HG03060 (cell line): ENCODE results near the gene STX4.

Source experiments
- ATAC-seq: cut with Tn5 transposase; IDR thresholded peaks from one replicate; pipeline ENCODE4 v1.9.1; 2021; ENCODE audit warnings: low read depth, moderate number of reproducible peaks; ENCODE audit not compliant: unreplicated experiment

Gene STX4, protein sequence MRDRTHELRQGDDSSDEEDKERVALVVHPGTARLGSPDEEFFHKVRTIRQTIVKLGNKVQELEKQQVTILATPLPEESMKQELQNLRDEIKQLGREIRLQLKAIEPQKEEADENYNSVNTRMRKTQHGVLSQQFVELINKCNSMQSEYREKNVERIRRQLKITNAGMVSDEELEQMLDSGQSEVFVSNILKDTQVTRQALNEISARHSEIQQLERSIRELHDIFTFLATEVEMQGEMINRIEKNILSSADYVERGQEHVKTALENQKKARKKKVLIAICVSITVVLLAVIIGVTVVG

GRCh38 chr16:31032736-31033708 lies at the start of gene STX4:
Gene STX4 (plus strand): TSS chr16:31033558. CDS start chr16:31033806, 248 bp downstream.
- ATAC-seq: peak; percentile 75

DNA sequence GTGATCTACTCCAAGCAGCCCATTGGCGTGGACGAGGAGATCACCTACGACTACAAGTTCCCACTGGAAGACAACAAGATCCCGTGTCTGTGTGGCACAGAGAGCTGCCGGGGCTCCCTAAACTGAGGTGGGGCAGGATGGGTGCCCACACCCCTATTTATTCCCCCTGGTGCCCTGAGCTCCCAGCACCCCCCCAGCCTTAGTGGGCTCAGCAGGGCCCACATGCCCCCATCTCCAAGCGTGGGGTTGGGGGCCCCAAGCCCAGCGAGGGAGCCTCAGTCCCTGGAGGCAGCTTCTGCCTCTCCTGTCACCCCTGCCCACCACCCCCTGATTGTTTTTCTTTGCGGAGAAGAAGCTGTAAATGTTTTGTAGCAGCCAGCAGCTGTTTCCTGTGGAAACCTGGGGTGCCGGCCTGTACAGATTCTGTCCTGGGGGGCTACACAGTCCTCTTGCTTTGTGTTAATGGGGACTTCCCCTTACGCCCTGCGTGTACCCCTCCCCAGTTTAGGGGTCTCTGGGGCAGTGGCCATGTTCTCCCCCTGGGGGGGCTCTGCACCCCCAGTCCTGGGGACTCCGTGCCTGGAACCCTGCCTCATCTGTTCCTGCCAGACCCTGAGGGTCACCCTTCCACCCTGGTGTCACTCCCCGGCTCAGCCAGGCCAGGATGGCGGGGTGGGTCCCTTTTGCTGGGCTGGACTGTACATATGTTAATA lies 49.3 kb upstream of the STX4 start:
- no peak for ATAC-seq

DNA sequence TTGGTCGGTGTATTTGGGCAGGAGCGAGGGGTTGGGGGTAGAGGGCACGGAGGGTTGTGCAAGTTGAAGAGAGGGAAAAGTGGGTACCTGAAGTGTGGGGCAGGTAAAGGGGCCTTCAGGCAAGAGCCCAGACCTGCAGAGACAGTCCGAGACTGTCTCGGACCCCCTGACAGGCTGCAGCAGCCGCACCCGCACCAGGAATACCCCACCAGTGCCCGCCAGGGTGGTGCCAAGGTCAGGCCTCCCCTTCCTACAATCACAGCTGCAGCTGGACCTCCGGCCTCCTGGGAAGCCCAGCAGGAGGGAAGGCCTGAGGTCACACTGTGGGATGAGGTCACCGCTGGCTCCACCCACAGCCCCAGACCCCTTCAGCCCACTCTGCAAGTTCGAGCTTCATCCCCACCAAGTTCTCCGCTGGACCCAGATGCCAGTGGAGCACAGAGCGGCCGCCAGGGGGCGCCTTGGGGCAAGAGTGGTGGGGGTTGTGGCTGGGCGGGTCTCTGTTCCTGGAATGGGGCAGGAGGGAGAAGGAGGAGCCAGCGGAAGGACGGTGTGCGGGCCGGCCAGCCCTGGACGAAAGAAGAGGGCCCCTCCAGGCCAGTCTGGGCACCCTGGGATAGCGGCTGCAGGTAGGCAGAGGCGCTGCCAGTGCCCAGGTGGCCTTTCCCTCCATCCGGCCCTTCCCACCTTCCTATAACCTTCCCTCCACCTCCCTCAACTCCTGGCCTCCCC lies 48.5 kb upstream of the STX4 start, which contains the start of gene HSD3B7:
TSS of gene HSD3B7 (plus strand) at position 539 of the 732 bp plus-strand sequence. CDS start 452 bp downstream, outside the sequence.
- ATAC-seq: no peak

DNA sequence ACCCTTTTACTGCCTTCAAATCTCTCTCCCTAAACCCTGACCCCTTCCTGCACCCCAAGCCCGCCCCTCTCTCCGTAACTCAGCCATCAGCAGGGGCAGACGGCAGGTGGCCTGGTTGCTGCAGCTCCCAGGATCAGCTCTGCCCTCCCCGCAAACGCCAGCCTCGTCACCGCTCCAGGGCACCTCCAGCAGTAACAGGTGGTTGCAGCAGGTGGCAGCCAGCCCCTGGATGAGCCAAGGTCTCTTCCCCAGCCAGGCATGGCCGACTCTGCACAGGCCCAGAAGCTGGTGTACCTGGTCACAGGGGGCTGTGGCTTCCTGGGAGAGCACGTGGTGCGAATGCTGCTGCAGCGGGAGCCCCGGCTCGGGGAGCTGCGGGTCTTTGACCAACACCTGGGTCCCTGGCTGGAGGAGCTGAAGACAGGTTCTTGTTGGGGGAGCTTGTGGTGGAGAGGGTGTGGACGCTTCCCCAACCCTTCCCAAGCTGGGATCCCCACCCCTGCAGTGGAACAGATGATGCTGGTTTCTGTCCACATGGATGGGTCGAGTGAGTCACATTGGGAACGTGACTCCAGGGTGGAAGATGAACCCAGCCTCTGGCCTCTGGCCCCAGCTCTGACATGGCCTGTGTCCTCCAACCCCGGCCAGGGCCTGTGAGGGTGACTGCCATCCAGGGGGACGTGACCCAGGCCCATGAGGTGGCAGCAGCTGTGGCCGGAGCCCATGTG lies 47.8 kb upstream of the STX4 start:
- ATAC-seq: no peak

DNA sequence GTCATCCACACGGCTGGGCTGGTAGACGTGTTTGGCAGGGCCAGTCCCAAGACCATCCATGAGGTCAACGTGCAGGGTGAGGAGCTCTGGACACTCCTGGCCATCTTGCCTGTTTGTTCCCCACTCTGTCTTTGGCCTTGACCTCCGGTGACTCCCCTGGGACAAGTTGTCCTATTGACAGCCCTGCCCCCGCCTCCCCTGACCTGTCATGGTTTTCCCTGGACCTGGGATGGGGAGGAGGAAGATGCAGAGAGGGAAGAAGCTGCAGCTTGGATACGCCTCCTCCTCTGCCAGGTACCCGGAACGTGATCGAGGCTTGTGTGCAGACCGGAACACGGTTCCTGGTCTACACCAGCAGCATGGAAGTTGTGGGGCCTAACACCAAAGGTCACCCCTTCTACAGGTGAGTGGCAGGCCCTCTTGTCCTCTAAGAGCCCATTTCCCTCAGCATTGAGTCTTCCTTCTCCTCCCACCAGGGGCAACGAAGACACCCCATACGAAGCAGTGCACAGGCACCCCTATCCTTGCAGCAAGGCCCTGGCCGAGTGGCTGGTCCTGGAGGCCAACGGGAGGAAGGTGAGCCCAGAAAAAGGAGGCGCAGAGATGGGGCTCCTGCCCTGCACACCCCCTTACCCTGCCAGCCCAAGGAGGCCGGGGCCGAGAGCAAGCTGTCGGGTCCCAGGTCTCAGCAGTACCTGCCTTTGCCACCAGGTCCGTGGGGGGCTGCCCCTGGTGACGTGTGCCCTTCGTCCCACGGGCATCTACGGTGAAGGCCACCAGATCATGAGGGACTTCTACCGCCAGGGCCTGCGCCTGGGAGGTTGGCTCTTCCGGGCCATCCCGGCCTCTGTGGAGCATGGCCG lies 47.0 kb upstream of the STX4 start:
- no peak for ATAC-seq

- no peak for ATAC-seq
Observed at GRCh38 chr16:30987581-30988190, 45.7 kb upstream of the STX4 start.

DNA sequence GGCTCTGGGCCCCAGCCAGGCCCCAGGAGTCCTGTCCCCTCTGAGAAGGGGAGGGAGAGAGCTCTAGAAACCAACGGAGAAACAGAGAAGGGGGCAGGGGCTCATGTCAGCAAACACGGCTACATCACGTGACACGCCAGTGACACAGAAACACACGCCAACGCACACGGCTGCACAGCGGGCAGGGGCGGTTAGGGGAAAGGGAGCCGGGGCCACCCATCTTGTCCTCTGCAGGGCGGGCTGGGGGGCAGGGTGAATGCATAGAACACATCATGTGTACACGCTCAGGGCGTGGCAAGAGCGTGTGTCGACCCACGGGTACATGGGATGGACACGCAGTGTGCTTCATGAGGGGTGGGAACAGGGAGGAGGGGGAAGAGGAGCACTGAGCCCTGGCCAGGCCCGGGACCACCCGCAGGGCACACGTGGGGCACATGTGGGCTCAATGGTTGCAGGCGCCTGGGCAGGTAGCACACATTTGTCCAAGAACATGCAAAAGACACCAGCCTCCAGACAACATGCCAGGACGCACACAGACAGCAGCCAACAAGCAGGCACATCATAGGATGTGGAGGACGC lies 43.8 kb upstream of the STX4 start:
- no peak for ATAC-seq

- ATAC-seq: no peak
Observed at GRCh38 chr16:30990105-30990504, 43.3 kb upstream of the STX4 start.

- ATAC-seq: no peak
Observed at GRCh38 chr16:30991052-30991451, 42.3 kb upstream of the STX4 start.

DNA sequence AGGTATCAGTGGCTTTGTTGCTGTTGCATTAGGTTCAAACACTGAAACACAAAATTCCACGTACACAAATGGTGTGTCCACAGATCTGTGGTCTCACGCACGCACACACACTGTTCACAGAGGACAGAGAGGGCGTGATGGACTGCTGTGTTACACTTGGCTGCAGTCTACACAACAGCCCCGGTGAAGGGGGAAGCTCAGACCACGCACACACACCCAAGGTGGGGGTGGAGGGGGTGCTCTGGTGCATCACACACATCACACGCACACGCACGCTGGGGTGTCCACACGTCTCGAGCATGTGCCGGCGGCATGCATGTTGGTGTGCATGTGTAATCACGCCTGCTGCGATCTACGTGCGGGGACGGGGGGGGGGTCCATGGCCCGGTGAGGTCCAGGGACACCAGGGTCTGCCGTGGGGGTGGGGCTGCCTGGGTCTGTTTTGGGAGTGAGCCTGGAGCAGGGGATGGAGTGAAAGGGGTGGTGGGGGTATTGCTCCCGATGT lies 41.0 kb upstream of the STX4 start:
- ATAC-seq: no peak

DNA sequence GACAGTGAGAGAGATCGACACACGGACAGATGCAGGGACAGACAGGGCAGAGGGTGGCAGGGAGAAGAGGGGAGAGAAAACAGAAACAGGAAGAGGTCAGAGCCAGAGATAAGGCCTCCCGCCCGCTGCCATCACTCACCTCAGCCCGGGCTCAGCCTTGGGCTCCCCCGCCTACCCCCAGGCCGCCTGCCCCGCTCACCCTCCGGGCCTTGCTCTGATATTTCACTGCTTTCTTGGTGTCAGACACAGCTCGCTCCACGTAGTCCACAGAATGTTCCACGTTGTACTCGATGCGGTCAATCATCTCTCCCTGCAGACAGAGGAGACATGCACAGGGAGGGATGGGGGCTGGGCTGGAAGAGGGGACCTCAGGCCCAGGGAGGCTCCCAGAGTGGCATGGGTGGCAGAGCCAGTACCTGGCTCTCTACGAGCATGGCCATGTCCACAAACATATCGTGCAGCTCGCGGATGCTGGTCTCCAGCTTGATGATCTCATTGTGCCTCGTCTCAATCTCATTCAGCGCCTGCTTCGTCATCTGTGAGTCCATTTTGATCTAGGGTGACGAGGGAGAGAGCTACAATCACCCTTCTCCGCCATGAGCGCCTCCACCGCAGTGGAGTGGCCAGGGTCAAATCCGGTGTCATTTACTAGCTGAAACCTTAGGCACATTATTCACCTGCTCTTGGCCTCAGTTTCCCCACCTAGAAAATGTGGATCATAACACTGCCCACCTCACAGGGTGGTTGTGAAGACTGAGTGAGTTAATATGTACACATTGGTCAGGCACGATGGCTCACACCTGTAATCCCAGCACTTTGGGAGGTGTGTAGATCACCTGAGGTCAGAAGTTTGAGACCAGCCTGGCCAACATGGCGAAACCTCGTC lies 40.2 kb upstream of the STX4 start:
- ATAC-seq: no peak

DNA sequence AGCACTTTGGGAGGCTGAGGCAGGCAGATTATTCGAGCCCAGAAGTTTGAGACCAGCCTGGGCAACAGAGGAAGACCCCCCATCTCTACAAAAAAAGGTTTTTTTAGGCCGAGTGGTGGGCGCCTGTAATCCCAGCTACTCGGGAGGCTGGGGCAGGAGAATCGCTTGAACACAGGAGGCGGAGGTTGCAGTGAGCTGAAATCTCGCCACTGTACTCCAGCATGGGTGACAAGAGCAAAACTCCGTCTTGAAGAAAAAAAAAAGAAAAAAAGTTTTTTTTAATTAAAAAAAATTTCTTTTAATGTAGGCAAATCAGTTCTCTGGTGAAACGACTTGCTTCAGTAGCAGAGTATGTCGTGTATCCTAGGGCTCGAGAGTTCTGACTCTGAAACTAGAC lies 37.4 kb upstream of the STX4 start:
- ATAC-seq: no peak

- ATAC-seq: no peak
Observed at GRCh38 chr16:30996324-30996984, 36.9 kb upstream of the STX4 start.

- no peak for ATAC-seq
Observed at GRCh38 chr16:30996985-30997724, 36.2 kb upstream of the STX4 start.
